ENCODE results near the gene KIAA1549.

KIAA1549 gene

GRCh38 chr7:138880881-138881578 is 100.2 kb downstream of the KIAA1549 start:
- no peak for DNase-seq

DNA sequence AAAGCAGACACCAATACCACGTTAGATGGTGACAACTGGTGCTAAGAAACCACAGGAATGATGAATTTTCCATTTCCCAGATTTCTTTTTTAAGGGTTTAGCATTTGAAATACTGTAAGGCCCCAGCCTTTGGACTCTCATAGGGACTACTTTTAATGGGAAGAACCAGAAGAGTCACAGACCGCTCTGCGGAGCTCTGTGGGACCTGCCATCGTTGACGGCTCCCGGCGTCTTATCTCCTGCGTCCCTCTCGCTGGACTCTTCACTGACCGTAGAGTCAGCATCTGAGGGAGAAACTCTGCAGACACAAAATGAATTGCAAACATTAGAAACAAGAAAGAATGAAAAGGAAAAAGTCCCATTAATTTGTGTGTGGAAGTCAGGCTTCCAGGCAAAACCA is 101.8 kb downstream of the KIAA1549 start:
- no peak for DNase-seq

GRCh38 chr7:138878856-138879255 is 102.3 kb downstream of the KIAA1549 start:
- DNase-seq = no peak

DNA sequence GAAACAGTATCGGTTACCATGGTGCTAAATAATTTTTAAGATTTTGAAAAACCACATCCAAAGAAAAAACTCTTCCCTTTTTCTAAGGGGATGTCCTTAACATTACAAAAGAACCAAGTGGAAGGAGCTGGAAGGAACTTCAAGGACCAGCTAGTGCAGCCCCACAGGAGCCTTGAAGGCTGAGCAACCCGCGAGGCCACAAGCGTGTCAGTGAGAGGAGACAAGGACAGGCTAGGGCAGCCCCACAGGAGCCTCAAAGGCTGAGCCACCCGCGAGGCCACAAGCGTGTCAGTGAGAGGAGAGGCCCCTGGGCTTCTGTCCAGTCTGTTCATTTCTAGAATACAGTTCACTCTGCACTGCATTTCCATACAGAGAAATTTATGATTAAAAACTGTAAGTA is 103.1 kb downstream of the KIAA1549 start:
- no peak for DNase-seq

DNA sequence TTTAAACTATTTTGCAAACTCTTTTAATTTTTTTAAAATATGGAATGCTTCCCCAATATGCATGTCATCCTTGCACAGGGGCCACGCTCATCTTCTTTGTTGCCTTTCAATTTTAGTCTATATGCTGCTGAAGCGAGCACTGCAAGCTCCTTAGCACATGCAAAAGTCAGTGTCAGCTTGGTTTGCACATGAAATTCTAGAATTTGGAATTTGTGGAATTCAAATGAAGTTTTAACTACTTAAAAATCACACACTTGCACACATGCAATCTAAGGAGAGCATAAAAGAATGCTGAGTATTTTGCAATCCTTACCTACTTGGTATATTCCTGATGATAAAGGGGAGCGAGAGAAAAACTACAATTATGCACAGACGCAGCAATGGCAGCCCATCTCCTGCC is 104.9 kb downstream of the KIAA1549 start:
- DNase-seq = no peak

DNA sequence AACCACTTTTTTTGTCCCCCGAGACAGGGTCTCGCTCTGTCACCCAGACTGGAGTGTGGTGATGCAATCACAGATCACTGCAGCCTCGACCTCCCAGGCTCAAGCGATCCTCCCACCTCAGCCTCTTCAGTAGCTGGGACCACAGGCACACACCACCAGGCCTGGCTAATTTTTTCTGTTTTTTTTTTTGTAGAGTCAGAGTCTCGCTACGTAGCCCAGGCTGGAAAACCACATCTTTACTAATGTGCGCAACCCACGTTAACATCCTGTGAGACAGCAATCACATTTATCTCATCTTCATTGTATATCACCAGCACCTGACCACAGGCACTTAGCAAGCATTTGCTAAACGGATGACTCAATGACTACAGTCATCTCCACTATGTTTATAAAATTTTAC is 105.4 kb downstream of the KIAA1549 start:
- DNase-seq = peak; percentile 88

DNA sequence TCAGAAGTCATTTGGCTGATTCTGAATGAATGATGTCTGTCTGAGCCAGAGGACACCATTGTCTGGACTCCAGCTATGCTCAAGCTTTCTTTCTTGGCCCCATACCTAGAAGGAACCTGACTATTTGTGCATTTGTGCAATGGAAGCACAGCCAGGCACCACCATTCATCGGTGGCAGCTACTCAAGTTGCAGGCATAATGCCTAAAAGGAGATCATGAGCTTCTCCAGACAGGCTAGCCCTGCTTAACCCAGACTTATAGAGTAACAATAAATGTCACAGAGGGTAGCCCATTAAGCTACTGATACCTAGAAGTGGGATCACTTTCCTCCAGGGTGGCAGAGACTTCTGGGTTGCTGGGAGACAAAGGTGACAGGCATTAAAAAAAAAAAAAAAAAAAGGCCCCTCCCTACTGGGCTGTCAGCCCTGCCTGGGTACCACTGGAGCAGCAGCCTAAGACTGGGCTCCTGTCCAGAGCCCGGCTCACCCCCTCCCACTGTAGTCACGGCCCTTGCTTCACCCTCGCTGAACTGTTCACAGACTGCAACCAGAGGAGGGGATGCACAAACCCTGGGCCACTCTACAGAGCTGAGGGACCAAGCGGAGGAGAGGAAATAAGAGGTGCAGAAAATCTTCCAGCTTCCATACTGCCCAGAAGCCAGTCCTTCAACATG is 107.8 kb downstream of the KIAA1549 start:
- no peak for DNase-seq

GRCh38 chr7:138872576-138872975 is 108.6 kb downstream of the KIAA1549 start:
- DNase-seq = no peak

DNA sequence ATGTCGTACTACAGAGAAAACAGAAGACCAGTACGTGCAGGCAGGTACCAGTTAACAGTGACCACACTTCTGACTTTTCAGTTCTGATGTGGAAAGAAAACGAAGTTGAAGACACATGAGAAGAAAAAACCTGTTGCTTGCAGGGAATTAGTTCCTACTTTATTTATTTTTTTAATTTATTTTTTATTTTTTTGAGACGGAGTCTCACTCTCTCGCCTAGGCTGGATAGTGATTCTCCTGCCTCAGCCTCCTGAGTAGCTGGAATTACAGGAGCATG is 109.4 kb downstream of the KIAA1549 start:
- DNase-seq = no peak

- no peak for DNase-seq
Measured at GRCh38 chr7:138871065-138871813, 110.0 kb downstream of the KIAA1549 start.

- no peak for DNase-seq
Measured at GRCh38 chr7:138869353-138869752, 111.8 kb downstream of the KIAA1549 start.

DNA sequence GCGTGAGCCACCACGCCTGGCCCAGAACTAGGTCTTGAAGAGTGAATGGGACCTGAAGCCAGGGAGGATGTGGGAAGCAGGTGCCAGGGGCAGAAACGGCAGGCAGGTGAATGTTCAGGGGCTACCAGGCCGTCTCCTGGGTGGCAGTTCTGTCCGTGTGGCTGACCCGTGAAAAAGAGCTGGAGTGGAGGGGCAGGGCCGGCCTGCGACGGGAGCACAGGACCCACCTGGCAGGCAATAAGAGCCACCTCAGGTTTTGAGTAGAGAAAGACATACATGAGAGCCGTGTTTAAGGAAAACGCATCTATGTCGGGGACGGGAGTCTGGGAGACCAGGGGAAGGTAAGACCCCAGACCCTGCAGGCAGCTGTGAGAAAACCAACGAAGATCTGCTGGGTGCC is 112.5 kb downstream of the KIAA1549 start:
- DNase-seq = no peak

GRCh38 chr7:138867744-138868143 is 113.4 kb downstream of the KIAA1549 start:
- DNase-seq = no peak

DNA sequence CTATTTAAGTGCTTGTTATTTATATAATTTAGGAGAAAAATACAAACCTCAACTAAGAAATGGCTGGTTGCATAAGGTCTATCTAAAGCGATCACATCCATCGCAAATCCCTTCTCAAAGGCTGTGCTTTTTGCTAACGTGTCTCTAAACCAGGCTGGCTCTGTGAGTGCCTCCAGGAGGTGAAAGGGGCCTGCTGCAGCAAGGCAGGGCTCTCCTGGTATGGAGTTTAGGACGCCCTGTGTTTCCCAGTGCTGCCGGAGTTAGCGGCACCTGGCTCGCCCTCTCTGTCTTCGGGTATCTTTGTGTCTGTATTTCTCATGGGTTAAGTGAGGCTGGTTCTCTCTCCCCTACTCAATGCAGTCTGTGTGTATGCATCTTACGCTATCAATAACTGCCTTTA is 114.8 kb downstream of the KIAA1549 start:
- no peak for DNase-seq

- DNase-seq = peak; percentile 75
Measured at GRCh38 chr7:138865843-138866242, 115.3 kb downstream of the KIAA1549 start.

DNA sequence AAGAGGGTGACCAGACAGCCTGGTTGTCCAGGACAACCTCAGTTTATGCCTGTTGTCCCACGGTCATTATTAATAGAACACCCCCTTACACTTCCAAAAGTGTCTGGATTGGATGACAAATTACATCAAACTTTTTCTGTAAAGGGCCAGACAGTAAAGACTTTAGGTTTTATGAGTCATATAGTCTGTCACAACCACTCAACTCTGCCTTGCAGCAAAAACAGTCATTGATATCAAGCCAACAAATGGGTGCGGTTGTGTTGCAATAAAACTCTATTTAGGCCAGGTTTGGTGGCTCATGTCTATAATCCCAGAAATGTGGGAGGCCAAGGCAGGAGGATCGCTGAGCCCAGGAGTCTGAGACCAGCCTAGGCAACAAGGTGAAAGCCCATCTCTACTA is 116.5 kb downstream of the KIAA1549 start:
- DNase-seq = peak; percentile 56

DNA sequence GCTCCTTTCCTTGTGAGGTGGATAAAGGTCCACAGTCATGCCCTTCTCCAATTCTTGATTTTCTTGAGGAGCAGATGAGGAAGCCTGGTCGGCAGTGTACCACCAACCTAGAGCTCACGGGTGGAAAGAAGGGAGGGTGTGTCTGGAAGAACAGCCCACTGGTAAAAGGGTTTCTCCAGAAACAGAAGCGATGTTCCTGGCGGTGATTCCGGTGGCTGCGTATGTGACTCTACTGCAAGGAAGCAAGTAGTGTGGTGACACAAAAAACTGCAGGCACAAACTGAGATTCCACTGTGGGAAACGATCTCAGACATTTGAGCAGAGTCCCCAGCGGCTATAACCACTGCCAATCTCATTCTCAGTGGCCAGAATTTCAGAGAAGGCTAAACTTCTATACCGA is 117.3 kb downstream of the KIAA1549 start:
- DNase-seq = no peak

DNA sequence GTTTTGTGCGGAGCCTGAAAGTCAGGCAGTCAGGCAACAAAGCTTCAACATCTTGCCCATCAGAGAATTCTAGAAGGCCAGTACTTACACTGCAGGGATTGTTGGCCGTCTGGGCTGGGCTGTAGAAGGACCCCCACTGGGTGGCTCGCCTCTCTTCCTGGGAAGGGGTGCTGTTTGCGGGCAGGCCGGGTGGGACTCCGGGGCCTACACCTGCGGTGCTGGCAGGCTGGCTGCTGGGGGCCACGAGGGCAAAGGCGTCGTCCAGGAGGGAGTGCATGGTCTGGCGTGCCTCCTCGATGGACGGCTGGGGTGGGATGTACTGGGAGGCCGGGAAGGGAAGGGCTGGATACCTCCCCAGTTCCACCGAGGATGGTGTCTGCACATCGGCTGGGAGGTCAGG is 120.1 kb downstream of the KIAA1549 start:
- no peak for DNase-seq

GRCh38 chr7:138857728-138858127 is 123.5 kb downstream of the KIAA1549 start:
- DNase-seq = no peak

DNA sequence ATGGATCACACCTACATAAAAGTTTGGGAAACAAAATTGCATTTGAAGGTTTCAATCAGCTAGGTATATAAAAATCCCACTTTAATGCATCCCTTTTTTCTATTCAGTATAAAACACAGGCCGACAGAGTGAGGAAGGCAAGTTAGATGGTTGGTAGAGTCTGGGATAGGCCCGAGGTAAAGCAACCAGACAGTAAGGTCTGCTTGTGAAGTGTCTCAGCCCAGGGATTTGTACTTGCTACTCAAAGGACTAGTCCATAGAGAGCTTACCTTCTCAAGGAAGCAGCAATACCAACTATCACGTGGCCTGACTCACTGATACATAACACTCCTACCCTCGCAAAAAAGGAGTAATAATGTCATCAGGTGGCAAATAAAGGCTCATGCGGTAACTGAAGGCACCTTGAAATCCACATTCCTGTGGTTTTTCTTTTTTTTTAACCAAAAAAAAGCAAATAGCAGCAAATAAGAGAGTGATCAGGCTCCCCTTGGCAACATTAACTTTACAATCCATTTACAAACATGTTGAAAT is 127.0 kb downstream of the KIAA1549 start:
- DNase-seq = no peak

- peak; percentile 20 for DNase-seq
Measured at GRCh38 chr7:138853448-138853847, 127.7 kb downstream of the KIAA1549 start.

DNA sequence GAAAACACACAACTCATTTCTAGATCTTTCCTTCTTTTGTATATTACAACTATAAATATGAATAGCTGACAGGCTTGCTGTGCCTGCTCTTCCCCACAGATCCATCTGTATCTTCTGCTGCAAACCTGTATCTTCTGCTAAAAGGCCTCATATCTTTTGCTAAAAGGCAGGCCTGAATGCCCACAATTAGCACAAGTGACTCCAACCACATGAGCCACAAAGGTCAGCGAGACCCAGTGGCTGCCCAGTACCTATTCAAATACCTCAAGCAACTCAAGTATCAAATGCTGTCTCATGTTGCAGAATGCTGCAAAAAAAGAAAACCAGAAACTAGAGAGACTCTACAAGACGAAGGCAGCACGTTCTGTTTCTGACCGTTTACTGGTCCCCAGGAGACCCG is 128.7 kb downstream of the KIAA1549 start:
- no peak for DNase-seq

GRCh38 chr7:138849701-138850100 is 131.5 kb downstream of the KIAA1549 start:
- no peak for DNase-seq

Data from activated CD4-positive, alpha-beta T cell treated with anti-CD3 and anti-CD28 coated beads, Interleukin-2, amount 50 U/mL, for 16 hours (primary cell).